Right lobe of liver (tissue), 4 donors: ENCODE measurements around the gene FANK1.

ENCODE experiments used
- CTCF ChIP-seq, 4 donors: fragments of 200-600 bp in 3 of 4; fragments of 450-650 bp in 1 of 4; IDR thresholded peaks; one replicate each; pipeline versions ENCODE4 v1.5.1 to v1.8.0; 2016 to 2022; ENCODE audit warnings: antibody characterized with exemption in 4 of 4, mild to moderate bottlenecking in 2 of 4
- POLR2A ChIP-seq: fragments of 450-650 bp; IDR thresholded peaks from one replicate; pipeline ENCODE4 v1.6.1; 2017; ENCODE audit warnings: antibody characterized with exemption, mild to moderate bottlenecking
- donor health status: DM: no; HTN: no; CAD: no.
- donor health status: DM: no; HTN: no; CAD: no.
- donor health status: DM: no; HTN: yes; CAD: no.

DNA sequence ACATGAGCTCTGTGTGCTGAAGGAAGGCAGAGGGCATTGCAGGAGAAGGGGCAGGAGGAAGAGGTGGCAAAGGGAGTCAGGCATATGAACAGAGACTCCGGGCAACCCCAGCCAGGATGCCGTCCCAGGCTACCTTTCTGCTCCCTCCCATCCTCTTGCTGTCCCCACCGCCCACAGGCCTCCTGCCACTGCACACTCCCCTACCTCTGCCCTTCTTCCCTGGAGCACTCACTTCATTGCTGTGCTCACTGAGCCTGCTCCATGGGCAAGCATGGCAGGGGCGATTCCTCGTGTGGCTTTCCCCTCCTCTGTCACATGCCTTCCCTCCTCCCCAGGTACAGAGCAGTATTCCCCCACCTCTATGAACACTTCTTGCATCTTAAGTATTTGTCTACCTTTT lies 93.4 kb downstream of the FANK1 start:
- TF ChIP-seq CTCF (IDR thresholded peaks at IDR 0.05) (no peak), POLR2A (no peak)
